Measurements from ENCODE around the gene ABHD17A.
"Not testable (repeated sequence)": the region's sequence is repeated elsewhere in the genome, so short reads cannot be mapped to it uniquely, and the experiment has no call there.

Gene ABHD17A

GRCh38 chr19:1908364-1908678, 23.0 kb upstream of the ABHD17A start:
- no peak for DNase-seq

GRCh38 chr19:1907563-1908363, 22.5 kb upstream of the ABHD17A start:
- no peak for DNase-seq

- no peak for DNase-seq
These were observed 21.8 kb upstream of the ABHD17A start for GRCh38 chr19:1906985-1907562.

- no peak for DNase-seq
These were observed 20.6 kb upstream of the ABHD17A start for GRCh38 chr19:1905863-1906375.

- DNase-seq, result peak; percentile 99
These were observed 20.0 kb upstream of the ABHD17A start, which contains the start of the genes ADAT3 and SCAMP4 for GRCh38 chr19:1905110-1905862. TSS of gene ADAT3 (plus strand) at chr19:1905399. CDS start at chr19:1912048, 6,649 bp downstream. TSS of gene SCAMP4 (plus strand) at chr19:1905399. CDS start at chr19:1915020, 9,621 bp downstream.

- DNase-seq, result no peak
These were observed 19.5 kb upstream of the ABHD17A start for GRCh38 chr19:1904860-1905109.

GRCh38 chr19:1902923-1903322, 17.6 kb upstream of the ABHD17A start:
- no peak for DNase-seq

- no peak for DNase-seq
These were observed 16.7 kb upstream of the ABHD17A start for GRCh38 chr19:1901940-1902404.

- DNase-seq, result no peak
These were observed 11.2 kb upstream of the ABHD17A start for GRCh38 chr19:1896508-1896907.

GRCh38 chr19:1893791-1894190, 8.5 kb upstream of the ABHD17A start:
- DNase-seq, result no peak

- no peak for DNase-seq
These were observed 4.6 kb upstream of the ABHD17A start for GRCh38 chr19:1889907-1890306.

GRCh38 chr19:1888385-1888784, 3.1 kb upstream of the ABHD17A start:
- no peak for DNase-seq

GRCh38 chr19:1886360-1886759, 1.1 kb upstream of the ABHD17A start:
- DNase-seq, result not testable (repeated sequence)

GRCh38 chr19:1884719-1885334, 469 bp downstream of the ABHD17A start:
- DNase-seq, result no peak

GRCh38 chr19:1884291-1884718, 991 bp downstream of the ABHD17A start:
- no peak for DNase-seq

GRCh38 chr19:1883784-1884183, 1.5 kb downstream of the ABHD17A start:
- no peak for DNase-seq

GRCh38 chr19:1882786-1883692, 2.3 kb downstream of the ABHD17A start:
- DNase-seq, result no peak

- DNase-seq, result no peak
These were observed 3.1 kb downstream of the ABHD17A start for GRCh38 chr19:1882089-1882785.

- DNase-seq, result not testable (repeated sequence)
These were observed 3.8 kb downstream of the ABHD17A start for GRCh38 chr19:1881393-1882088.

GRCh38 chr19:1880611-1881392, 4.5 kb downstream of the ABHD17A start:
- DNase-seq, result no peak

Measured in right forelimb (tissue), 1 donor.